ENCODE data around the gene TMEM43.

Gene TMEM43

GRCh38 chr3:14152963-14153355, 28.1 kb downstream of the TMEM43 start:
- DNase-seq: no peak

GRCh38 chr3:14153663-14154062, 28.8 kb downstream of the TMEM43 start:
- DNase-seq: no peak

- no peak for DNase-seq
These were observed 29.4 kb downstream of the TMEM43 start for GRCh38 chr3:14154276-14154675.

- DNase-seq: no peak
These were observed 30.1 kb downstream of the TMEM43 start for GRCh38 chr3:14154895-14155440.

- DNase-seq: no peak
These were observed 31.3 kb downstream of the TMEM43 start for GRCh38 chr3:14156201-14156600.

- DNase-seq: no peak
These were observed 32.1 kb downstream of the TMEM43 start for GRCh38 chr3:14156843-14157561.

GRCh38 chr3:14157951-14158350, 33.1 kb downstream of the TMEM43 start:
- DNase-seq: no peak

GRCh38 chr3:14158370-14158769, 33.5 kb downstream of the TMEM43 start:
- no peak for DNase-seq

- no peak for DNase-seq
These were observed 34.6 kb downstream of the TMEM43 start for GRCh38 chr3:14159426-14159825.

GRCh38 chr3:14161282-14161681, 36.4 kb downstream of the TMEM43 start:
- no peak for DNase-seq

- DNase-seq: no peak
These were observed 37.3 kb downstream of the TMEM43 start for GRCh38 chr3:14162178-14162577.

GRCh38 chr3:14166877-14167603, 42.2 kb downstream of the TMEM43 start:
- no peak for DNase-seq

GRCh38 chr3:14169435-14169834, 44.6 kb downstream of the TMEM43 start:
- no peak for DNase-seq

GRCh38 chr3:14169871-14170270, 45.0 kb downstream of the TMEM43 start:
- DNase-seq: no peak

- no peak for DNase-seq
These were observed 45.8 kb downstream of the TMEM43 start for GRCh38 chr3:14170531-14171159.

- DNase-seq: no peak
These were observed 47.6 kb downstream of the TMEM43 start for GRCh38 chr3:14172496-14172895.

GRCh38 chr3:14174483-14174882, 49.6 kb downstream of the TMEM43 start:
- no peak for DNase-seq

- DNase-seq: no peak
These were observed 50.7 kb downstream of the TMEM43 start for GRCh38 chr3:14175383-14176037.

GRCh38 chr3:14177580-14178246, 52.9 kb downstream of the TMEM43 start:
- DNase-seq: no peak

GRCh38 chr3:14178247-14179113, 53.6 kb downstream of the TMEM43 start, which contains the start of the genes LSM3 and XPC:
TSS of gene LSM3 (plus strand) at chr3:14178817. CDS start at chr3:14178861, 44 bp downstream.
TSS of gene XPC (minus strand) at chr3:14178601. CDS start at chr3:14178568, 33 bp downstream.
- peak; percentile 93 for DNase-seq

GRCh38 chr3:14179114-14179465, 54.2 kb downstream of the TMEM43 start:
- no peak for DNase-seq
